ENCODE measurements around the gene TSPAN14.

The TSPAN14 gene

DNA sequence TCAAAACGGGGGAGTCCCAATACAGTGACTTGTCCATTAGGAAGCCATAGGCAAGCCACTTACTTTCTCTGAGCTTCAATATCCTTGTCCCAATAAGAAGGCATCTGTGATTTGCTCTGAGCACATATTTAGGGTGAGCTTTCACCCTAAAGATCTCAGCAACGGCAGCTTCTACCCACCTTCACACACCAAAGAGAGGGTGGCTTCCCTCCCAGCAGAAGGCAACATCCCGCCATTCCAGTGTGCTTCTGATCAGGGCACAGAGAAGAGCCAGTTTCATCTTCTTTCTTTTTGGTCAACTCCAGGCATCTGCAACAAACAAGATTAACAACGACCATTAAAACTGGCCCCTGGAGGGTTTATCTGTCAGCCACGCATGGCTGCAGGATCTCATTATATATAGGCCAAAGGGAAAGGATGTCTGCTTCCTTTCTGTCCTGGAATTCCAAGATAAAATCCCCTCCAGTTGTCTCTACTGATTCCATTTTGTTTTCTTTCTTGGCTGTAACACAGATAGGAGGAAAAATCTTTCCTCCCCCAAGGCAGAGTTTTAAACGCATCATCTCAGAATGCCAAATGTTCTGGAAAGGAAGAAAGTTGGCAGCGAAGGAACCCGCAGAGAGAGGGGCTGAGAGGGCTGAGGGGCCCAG, 83.1 kb downstream of the TSPAN14 start:
- no peaks in the 10 kb centered on the region for H3K36me3 ChIP-seq (ENCODE audit: control insufficient read depth, insufficient read depth, low read length)
- no peak overlapping the region for H3K4me3 ChIP-seq (replicated peaks; ENCODE audit: low read depth, low read length)
- H3K27me3 ChIP-seq (replicated peaks; ENCODE audit: control insufficient read depth, insufficient read depth, low read length) = no peaks in the 10 kb centered on the region
- no peak for DNase-seq (ENCODE audit: extremely low read depth, insufficient read length)
- no peak for TF ChIP-seq CTCF (IDR thresholded peaks at IDR 0.05; ENCODE audit: insufficient read depth, low read length, poor library complexity, severe bottlenecking)

DNA sequence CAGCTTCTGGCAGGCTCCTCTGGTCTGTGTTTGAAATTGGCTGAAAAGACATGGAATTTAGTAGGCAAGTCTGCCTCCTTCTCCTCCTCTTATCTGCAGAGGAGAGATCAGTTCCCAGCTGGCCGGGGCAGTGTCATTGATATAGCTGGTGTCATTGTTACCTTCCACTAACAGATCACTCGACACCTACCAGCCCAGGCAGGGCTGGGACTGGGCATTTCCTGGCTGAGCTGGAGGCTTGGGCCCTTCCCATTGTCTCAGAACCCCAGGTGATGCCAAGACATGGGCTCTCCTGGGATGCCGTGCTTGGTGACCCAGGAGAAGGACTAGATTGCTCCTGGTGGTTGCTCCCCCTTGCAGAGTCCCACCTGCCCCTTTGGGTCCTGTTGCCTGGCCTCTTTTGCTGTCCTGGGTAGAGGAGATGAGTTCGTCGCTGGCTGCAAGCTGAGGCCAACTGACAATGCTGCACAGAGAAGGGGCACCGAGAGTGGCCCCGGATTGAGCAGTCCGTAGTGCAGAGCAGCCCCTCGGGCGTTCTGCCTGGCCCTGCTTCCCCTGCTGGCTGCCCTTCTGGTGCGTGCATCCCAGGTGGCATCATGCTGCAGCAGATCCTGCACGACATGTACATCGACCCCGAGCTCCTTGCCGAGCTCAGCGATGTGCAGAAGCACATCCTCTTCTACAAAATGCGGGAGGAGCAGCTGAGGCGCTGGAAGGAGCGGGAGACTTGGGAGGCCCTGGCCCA, 83.8 kb downstream of the TSPAN14 start, which contains the start of gene SH2D4B:
TSS of gene SH2D4B (plus strand) at position 167 of the 745 bp plus-strand sequence. CDS start at position 597, 430 bp downstream.
- no peak for DNase-seq (ENCODE audit: extremely low read depth, insufficient read length)
- no peaks in the 10 kb centered on the region for H3K27me3 ChIP-seq (replicated peaks; ENCODE audit: control insufficient read depth, insufficient read depth, low read length)
- H3K4me3 ChIP-seq (replicated peaks; ENCODE audit: low read depth, low read length) = no peak within 1 kb of the TSS
- H3K36me3 ChIP-seq (ENCODE audit: control insufficient read depth, insufficient read depth, low read length) = no peaks in the 10 kb centered on the region
- no peak for TF ChIP-seq CTCF (IDR thresholded peaks at IDR 0.05; ENCODE audit: insufficient read depth, low read length, poor library complexity, severe bottlenecking)

DNA sequence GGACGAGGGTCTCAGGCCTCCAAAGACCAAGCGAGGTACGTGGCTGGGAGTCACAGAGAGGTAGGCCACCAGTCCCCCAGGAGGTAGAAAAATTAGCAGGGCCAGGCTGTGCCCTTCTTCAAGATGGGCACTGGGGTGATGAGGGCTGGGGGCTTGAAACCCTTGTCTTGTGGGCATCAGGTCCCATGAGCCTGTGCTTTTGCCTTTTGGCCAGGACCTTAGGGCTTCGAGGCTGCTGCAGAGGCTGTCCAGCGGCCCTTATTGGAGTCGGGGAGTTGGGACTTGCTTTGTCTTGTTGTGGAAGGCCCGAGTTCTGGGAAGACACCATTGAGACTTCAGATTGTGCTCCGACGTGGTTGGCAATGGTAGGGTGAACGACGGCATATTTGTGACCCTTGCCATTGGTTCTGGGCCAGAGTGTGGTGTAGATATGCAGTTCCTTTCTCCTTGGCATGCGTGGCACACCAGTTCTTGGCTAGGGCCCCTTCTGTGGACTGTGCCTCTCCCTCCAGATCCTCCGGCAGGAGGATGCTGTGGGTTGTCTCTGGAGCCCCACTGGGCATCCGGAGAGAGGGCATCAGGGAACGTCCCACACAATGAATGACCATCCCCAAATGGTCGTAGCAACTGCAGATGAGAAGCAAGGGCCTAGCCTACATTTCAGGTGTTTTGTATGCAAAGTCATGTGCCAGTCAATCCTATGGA, 84.5 kb downstream of the TSPAN14 start:
- no peak for DNase-seq (ENCODE audit: extremely low read depth, insufficient read length)
- no peaks in the 10 kb centered on the region for H3K36me3 ChIP-seq (ENCODE audit: control insufficient read depth, insufficient read depth, low read length)
- no peak overlapping the region for H3K4me3 ChIP-seq (replicated peaks; ENCODE audit: low read depth, low read length)
- no peaks in the 10 kb centered on the region for H3K27me3 ChIP-seq (replicated peaks; ENCODE audit: control insufficient read depth, insufficient read depth, low read length)
- no peak for TF ChIP-seq CTCF (IDR thresholded peaks at IDR 0.05; ENCODE audit: insufficient read depth, low read length, poor library complexity, severe bottlenecking)

DNA sequence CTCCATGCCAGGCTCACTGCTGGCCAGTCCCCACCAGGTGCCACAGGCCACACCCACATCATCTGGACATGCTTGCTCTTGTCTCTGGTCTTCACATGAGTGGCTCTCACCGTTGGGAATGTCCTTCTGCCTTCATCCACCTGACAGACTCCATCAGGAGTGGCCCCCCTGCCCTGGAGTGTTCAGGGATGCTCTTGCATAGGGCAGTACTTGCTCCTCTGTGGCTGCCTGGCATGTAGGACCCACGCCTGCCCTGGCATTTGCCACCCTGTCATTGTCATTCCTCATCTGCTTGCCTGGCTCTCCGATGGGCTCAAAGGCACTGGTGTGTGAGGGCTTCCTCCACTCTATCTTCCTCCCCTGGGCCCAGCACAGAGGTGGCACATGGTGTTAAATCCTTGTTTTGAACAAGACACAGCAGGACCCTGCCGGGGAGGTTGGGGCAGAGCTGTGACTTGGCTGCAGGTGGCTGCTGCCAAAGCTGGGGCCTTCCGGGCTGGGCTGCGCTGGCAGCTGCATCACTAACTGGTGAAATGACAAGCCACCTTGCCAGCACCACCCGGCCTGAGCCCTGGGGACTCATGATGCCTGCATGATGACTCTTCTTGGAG, 85.4 kb downstream of the TSPAN14 start:
- no peak for TF ChIP-seq CTCF (IDR thresholded peaks at IDR 0.05; ENCODE audit: insufficient read depth, low read length, poor library complexity, severe bottlenecking)
- Histone ChIP-seq H3K27me3 (replicated peaks; ENCODE audit: control insufficient read depth, insufficient read depth, low read length) (no peaks in the 10 kb centered on the region), H3K36me3 (ENCODE audit: control insufficient read depth, insufficient read depth, low read length) (no peaks in the 10 kb centered on the region), H3K4me3 (replicated peaks; ENCODE audit: low read depth, low read length) (no peak overlapping the region)
- DNase-seq (ENCODE audit: extremely low read depth, insufficient read length) = peak; percentile 51

DNA sequence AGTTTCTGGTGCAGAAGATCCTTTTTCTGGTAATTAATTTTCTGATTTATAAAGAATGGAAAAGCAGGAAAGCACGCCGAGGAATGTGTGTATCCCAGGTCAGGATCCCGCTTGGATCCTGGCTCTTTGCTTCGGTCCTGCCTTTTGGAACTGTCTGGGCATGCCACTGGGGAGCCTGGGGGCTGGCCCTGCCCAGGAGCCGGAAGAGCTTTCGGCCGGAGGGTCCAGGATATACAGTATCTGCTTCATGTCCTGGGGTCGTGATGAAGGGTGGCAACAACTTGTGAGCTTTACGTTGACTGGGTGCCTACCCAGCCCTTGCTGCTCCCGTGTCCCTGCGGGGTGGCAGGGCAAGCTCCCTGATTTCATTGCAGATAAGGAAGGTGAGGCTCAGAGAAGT, 86.0 kb downstream of the TSPAN14 start:
- no peaks in the 10 kb centered on the region for H3K27me3 ChIP-seq (replicated peaks; ENCODE audit: control insufficient read depth, insufficient read depth, low read length)
- no peak overlapping the region for H3K4me3 ChIP-seq (replicated peaks; ENCODE audit: low read depth, low read length)
- no peaks in the 10 kb centered on the region for H3K36me3 ChIP-seq (ENCODE audit: control insufficient read depth, insufficient read depth, low read length)
- no peak for DNase-seq (ENCODE audit: extremely low read depth, insufficient read length)
- TF ChIP-seq CTCF (IDR thresholded peaks at IDR 0.05; ENCODE audit: insufficient read depth, low read length, poor library complexity, severe bottlenecking) = no peak
